Eye (tissue), 1 donor: ENCODE data around the gene VMAC.
"Not testable (repeated sequence)": the region's sequence is repeated elsewhere in the genome, so short reads cannot be mapped to it uniquely, and the experiment has no call there.

Source experiments
- DNase-seq: peaks from one replicate; pipeline ENCODE4 v3.0.0-alpha.2; 2015

Gene VMAC, protein sequence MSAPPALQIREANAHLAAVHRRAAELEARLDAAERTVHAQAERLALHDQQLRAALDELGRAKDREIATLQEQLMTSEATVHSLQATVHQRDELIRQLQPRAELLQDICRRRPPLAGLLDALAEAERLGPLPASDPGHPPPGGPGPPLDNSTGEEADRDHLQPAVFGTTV

DNA sequence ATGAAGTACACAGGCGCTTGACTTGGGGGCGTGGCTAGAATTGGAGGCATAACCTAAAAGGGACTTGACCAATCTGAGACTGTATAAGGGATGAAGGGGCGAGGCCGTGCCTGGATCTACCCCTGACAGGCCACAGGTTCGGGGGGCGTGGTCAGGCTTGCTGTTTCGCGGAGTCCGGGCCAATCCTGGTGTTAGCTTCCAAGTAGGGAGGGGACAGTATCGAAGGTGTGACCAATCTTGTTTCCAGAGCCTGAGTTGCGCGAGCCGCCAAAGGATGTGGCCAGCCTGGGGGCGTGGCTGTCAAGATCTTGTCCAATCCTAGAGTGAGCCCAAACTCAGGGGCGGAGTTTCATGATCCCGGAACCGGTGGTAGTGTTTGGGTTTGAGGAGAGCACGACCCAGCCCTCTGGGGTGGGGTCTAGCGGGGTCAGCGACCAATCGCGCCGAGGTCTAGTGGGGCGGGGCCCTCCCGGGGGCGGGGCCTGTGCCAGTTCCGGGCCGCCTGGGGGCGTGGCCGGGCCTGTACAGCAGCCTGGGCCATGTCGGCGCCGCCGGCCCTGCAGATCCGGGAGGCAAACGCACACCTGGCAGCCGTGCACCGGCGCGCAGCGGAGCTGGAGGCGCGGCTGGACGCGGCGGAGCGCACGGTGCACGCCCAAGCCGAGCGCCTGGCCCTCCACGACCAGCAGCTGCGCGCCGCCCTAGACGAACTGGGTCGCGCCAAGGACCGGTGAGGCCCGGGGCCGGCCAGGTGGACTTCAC lies at the start of gene VMAC:
TSS of gene VMAC (plus strand) at position 521 of the 762 bp plus-strand sequence. CDS start at position 540, 19 bp downstream.
- DNase-seq = peak; percentile 100

DNA sequence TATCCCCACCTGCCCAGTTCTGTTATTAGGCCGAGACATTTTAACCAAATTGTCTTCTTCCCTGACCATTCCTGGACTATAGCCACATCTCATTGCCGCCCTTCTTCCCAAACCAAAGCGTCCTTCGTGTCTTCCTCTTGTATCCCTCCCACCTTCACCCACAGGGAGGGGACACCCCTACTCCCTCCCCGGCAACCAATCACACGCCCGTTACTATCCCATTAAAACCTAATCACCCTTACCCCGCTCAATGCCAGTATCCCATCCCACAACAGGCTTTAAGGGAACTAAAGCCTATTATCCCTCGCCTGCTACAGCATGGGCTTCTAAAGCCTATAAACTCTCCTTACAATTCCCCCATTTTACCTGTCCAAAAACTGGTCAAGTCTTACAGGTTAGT lies 49.5 kb upstream of the VMAC start:
- not testable (repeated sequence) for DNase-seq

- no peak for DNase-seq
Observed at GRCh38 chr19:5857203-5858081, 47.2 kb upstream of the VMAC start.

DNA sequence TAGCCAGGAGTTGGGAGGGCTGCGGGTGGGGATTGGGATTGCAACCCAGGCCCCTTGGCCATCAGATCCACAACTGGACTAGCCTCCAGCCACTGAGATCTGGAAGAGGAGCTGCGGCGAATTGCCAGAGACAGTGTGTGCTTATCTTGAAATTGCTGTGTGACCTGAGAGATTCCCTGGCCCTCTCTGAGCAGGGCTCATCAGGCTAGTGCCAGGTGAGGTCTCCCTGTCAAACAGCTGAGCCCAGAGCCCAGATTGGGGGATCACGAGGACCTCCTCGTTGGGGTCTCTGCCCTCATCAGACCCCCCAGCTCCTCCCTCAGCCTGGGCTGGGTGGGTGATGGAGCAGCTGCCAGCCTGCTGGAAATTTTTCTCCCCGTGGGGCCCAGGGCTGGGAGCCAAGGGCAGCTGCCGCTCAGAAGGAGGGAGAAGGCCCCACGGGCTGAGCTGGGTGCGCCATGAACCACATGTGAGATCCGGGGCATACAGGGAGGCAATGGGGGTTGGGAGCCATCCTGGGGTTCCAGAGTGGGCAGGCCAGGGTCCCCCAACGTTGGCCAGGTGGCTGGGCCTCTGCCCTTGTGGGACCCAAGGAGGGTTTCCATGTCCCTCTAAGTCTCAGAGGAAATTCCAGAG lies 41.5 kb upstream of the VMAC start:
- DNase-seq = no peak

DNA sequence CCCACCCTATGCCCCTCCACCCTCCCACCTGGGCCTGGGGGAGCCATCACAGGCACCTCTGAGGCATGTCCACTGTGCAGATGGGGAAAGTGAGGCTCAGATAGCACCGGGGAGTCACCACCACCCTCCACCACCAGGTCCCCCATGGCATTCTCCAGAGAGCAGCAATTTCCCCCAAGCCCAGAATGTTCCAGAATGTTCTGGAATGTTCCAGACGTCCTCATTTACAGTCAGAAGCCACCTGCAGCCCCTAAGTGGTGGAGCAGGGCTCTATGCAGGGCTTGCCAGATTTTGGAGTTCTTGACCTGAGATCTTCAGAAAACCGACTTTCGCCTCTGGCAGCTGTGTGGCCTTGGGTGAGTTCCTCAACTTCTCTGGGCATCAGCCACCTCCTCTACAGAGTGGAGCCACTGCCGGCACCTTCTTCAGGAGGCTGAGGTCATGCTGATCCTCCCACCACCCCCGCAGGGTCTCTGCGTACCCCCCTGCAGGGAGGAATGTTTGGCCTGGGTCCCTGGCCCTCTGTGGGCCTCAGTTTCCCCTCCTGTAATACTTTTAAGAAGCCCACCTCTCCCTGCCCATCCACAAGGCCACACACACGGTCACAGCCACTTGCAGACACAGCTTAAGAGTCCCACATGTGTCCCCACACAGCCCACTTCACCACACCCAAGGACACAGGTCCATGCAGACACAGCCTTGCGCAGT lies 40.5 kb upstream of the VMAC start:
- no peak for DNase-seq

DNA sequence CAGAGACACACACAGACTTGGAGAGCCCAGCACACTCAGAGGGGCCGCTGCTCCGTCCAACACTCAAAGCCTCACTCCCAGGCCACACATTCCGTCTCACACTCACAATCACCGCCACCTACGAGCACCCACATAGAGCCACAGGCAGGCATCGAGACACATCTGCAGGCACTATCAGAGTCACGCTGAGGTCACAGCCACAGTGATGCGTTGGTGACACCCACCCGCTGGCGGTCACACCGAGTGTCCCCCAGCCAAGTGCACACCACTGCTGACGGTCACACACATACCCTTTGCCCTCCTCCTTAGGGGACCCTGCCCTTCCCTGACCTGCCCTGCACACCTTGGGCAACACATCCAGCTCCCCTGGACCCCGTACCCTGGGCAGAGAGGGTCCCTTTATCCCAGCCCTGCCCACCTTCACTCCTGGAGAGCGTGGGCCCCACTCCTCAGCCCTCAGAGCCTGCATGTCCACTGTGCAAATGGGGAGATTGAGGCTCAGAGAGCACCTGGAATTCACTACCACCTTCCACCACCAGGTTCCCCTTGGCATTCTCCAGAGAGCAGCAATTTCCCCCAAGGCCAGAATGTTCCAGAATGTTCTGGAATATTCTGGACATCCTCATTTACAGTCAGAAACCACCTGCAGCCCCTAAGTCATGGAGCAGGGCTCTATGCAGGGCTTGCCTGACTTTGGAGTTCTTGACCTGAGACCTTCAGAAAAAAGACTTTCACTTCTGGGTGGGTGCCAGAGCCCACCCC lies 39.8 kb upstream of the VMAC start:
- no peak for DNase-seq

DNA sequence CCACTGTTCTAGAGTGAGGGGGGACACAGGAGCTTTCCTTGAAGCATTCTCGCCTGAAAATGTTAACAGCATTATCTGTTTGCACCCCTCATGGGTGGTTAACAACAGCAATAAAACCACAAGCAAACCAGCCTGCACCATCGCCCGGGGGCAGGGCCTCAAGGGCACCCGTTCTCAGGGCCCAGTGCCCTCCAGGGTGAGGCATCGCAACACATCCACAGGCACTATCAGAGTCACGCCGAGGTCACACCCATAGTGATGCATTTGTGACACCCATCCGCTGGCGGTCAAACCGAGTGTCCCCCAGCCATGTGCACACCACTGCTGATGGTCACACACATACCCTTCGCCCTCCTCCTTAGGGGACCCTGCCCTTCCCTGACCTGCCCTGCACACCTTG lies 38.9 kb upstream of the VMAC start:
- DNase-seq = no peak

- no peak for DNase-seq
Observed at GRCh38 chr19:5867201-5868136, 37.2 kb upstream of the VMAC start.

DNA sequence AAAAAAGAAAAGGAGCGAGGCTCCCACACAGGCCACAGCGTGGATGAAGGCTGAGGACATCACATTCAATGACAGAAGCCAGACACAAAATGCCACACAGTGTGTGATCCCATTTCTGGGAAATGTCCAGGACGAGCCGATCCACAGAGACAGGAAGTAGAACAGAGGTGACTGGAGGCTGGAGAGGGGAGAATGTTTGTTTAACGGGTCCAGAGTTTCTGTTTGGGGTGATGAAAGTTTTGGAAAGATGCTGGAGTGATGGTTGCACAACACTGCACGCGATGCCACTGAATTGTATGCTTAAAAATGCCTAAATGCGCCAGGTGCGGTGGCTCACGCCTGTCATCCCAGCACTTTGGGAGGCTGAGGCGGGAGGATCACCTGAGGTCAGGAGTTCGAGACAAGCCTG lies 33.7 kb upstream of the VMAC start:
- DNase-seq = no peak

DNA sequence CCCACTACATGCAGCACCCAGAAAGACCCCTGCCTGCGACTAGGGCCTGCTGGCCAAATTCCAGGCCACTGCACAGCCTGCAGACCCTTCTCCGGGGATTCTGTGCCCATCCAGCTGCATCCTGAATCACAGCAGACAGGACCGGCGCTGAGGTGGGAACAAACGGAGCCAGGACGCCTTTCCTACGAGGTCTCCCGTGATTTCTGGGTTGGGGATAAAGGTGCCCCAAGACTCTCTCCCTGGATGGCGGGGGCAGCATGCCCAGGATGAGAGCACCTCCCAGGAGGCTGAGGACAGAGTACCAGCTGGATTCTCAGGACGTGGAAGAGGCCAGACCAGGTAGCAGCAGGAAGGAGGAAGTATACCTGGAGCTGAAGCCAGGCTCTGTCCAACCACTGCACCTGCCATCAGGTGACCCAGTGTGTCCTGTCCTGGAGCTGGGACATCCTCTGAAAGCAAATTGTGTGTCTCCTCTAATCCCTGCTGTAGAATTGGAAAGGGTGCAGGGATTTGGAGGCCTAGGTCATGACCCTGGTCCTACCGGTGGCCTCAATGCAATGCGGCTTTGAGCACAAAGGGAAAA lies 31.0 kb upstream of the VMAC start:
- no peak for DNase-seq

GRCh38 chr19:5874496-5874895 lies 30.2 kb upstream of the VMAC start:
- DNase-seq = not testable (repeated sequence)

DNA sequence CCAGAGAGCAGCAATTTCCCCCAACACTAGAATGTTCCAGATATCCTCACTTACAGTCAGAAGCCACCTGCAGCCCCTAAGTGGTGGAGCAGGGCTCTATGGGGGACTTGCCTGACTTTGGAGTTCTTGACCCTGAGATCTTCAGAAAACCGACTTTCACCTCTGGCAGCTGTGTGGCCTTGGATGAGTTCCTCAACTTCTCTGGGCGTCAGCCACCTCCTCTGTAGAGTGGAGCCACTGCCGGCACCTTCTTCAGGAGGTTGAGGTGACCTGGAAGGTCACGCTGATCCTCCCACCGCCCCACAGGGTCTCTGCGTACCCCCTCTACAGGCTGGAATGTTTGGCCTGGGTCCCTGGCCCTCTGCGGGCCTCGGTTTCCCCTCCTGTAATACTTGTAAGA lies 27.2 kb upstream of the VMAC start:
- no peak for DNase-seq

GRCh38 chr19:5877882-5878281 lies 26.8 kb upstream of the VMAC start:
- DNase-seq = no peak

GRCh38 chr19:5880196-5880595 lies 24.5 kb upstream of the VMAC start:
- DNase-seq = no peak

- peak; percentile 40 for DNase-seq
Observed at GRCh38 chr19:5880604-5881078, 24.0 kb upstream of the VMAC start.

GRCh38 chr19:5881543-5882299 lies 23.0 kb upstream of the VMAC start:
- no peak for DNase-seq

DNA sequence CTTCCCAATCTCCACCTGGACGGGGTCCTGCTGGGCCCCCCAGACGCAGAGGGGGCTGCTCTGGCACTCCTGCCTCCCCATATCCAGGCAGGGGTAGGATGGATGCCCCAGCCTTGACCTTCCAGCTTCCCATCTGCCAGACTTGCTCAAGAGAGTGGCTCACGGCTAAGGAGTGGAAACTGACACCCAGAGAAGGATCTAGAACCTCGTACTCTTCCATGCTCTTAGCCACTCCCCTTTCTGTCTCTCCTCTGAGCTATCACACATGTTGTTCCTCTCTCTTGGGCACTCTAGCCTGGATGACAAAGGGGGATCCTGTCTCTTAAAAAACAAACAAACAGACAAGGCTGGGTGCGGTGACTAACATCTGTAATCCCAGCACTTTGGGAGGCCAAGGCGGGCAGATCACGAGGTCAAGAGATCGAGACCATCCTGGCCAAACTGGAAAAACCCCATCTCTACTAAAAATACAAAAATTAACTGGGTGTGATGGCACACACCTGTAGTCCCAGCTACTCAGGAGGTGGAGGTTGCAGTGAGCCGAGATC lies 22.2 kb upstream of the VMAC start:
- DNase-seq = no peak

DNA sequence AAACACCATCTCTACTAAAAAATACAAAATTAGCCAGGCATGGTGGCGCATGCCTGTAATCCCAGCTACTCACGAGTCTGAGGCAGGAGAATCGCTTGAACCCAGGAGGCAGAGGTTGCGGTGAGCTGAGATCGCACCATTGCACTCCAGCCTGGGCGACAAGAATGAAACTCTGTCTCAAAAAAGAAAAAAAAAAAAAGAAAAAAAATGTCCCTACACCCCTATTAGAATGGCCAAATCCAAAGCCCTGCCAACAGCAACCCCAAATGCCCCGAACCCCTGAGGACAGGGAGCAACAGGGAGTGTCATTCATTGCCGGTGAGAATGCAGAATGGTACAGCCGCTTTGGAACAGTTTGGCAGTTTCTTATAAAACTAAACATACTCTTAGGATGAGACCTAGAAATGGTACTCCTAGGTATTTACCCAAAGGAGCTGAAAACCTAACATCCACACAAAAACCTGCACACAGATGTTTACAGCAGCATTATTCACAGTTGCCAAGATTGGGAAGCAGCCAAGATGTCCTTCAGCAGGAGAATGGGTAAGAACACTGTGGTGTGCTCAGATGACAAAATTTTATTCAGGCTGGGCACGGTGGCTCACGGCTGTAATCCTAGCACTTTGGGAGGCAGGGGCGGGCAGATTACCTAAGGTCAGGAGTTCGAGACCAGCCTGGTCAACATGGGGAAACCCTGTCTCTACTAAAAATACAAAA lies 21.4 kb upstream of the VMAC start:
- DNase-seq = not testable (repeated sequence)
